ENCODE measurements around the gene MFSD12. TPM values are rescaled to one million over a fixed set of nuclear protein-coding genes. Genes with fewer than 3 reads are reported as not detected.

MFSD12 gene
- total and polyA plus RNA-seq, 2 of the 8 experiments (the other 6 are each of a cell fraction or from before 2014, with no cell fraction given), result 59.6 to 71.3 TPM

- TF ChIP-seq ATF3 (IDR thresholded peaks at IDR 0.05; ENCODE audit: insufficient read depth, low read depth, low read length), result no peak
- TF ChIP-seq RBBP5 (IDR thresholded peaks at IDR 0.05; ENCODE audit: borderline replicate concordance, low read depth, low read length), result peak; percentile 57; the same call in 1 of the 2 replicates
- no peak for TF ChIP-seq CTCF (IDR thresholded peaks at IDR 0.05; ENCODE audit: control extremely low read depth in 1 of 3, insufficient read depth in 1 of 3, low read depth in 1 of 3, low read length in 3 of 3)
- no peak for TF ChIP-seq BRCA1 (IDR thresholded peaks at IDR 0.05; ENCODE audit: low read depth, low read length)
- TF ChIP-seq ATF2 (IDR thresholded peaks at IDR 0.05; ENCODE audit: low read length), result no peak
- TF ChIP-seq BACH1 (IDR thresholded peaks at IDR 0.05; ENCODE audit: low read length), result peak; percentile 91
- TF ChIP-seq PHF8 (conservative IDR thresholded peaks at IDR 0.05; ENCODE audit: low read depth, low read length), result peak; percentile 28; the same call in 1 of the 2 replicates
- TF ChIP-seq ZNF274 (IDR thresholded peaks at IDR 0.05; ENCODE audit: borderline replicate concordance, extremely low read depth, low read length), result no peak
- TF ChIP-seq EGR1 (IDR thresholded peaks at IDR 0.05; ENCODE audit: borderline replicate concordance, low read depth, low read length), result peak; percentile 41; the same call in 1 of the 2 replicates
- peak; percentile 88 for TF ChIP-seq TCF12 (IDR thresholded peaks at IDR 0.05; ENCODE audit: low read depth, low read length)
- TF ChIP-seq JUN (IDR thresholded peaks at IDR 0.05; ENCODE audit: low read depth, low read length), result no peak
- peak; percentile 96 for TF ChIP-seq SAP30 (IDR thresholded peaks at IDR 0.05; ENCODE audit: insufficient read depth, insufficient replicate concordance, low read length)
- no peak; the same call in 1 of the 2 replicates for TF ChIP-seq MAX (IDR thresholded peaks at IDR 0.05)
- no peak; the same call in 1 of the 2 replicates for TF ChIP-seq TEAD4 (IDR thresholded peaks at IDR 0.05; ENCODE audit: low read depth, low read length)
- TF ChIP-seq RXRA (IDR thresholded peaks at IDR 0.05; ENCODE audit: insufficient read depth, low read depth, low read length), result no peak
- TF ChIP-seq SIRT6 (IDR thresholded peaks at IDR 0.05; ENCODE audit: low read length), result no peak
- TF ChIP-seq SUZ12 (IDR thresholded peaks at IDR 0.05; ENCODE audit: low read length), result peak; percentile 61; the same call in 1 of the 2 replicates
Measured at GRCh38 chr19:3505598-3506383, 51.6 kb downstream of the MFSD12 start, which contains the start of gene FZR1 (continued).

Data from H1 (cell line).